K562 (cell line): ENCODE measurements around the gene FRMPD2. TPM values are rescaled to one million over a fixed set of nuclear protein-coding genes. Genes with fewer than 3 reads are reported as not detected.
A peak's percentile ranks its signal among the peaks of the same experiment; 100 is the strongest.

Experiments
- ATAC-seq: fragments of 200-7000 bp; cut with Tn5 transposase; 3 replicates; pipeline ENCODE4 v1.9.1; 2020; ENCODE audit warnings: moderate library complexity
- BruUV-seq: library from RNA; stranded (reverse); fragments of 400-500 nt; replicated peaks from 2 replicates; lab custom pipeline; 2021; lab: Mats Ljungman, UMichigan
- CTCF ChIA-PET: fragments of 300-600 bp; formaldehyde crosslinking; extraction: SDS; loops from one replicate; lab custom pipeline; 2021; ENCODE audit warnings: low intra/inter-chr PET ratio; lab: Yijun Ruan, JAX
- POLR2A ChIA-PET: fragments of 300-600, 350-650 bp; sonication (Branson Sonifier 250); formaldehyde crosslinking; extraction: SDS; loops from one replicate; lab custom pipeline; 2021; ENCODE audit warnings: antibody characterized with exemption, inconsistent platforms; lab: Yijun Ruan, JAX
- DNase-seq, 4 experiments: peaks; one replicate each; pipeline versions ENCODE4 v3.0.0 to v3.0.0-alpha.2; 2011 to 2018; ENCODE audit warnings: low spot score in 3 of 4, mixed read lengths in 3 of 4; ENCODE audit errors: extremely low read depth in 1 of 4
- FAIRE-seq: peaks from 2 replicates; lab custom pipeline; 2011; peaks lifted over from hg19 to GRCh38; lab: Jason Lieb, UNC
- H2AFZ ChIP-seq: 2 replicates; pipeline ENCODE4 v1.6.0; 2011; ENCODE audit warnings: low read depth, low read length, control low read depth, inconsistent platforms
- H3K27ac ChIP-seq: fragments of 200-600 bp; 3 replicates; pipeline ENCODE4 v1.8.0; 2011; ENCODE audit warnings: low read depth, mild to moderate bottlenecking, control low read depth, inconsistent platforms, low read length, moderate library complexity, mixed read lengths; ENCODE audit errors: extremely low read depth
- H3K27me3 ChIP-seq, 2 experiments: fragments of 300-600 bp in 1 of 2; 2 replicates in 1 of 2; 3 replicates in 1 of 2; pipeline versions ENCODE4 v1.6.0 to v1.8.0; 2011; ENCODE audit warnings: inconsistent platforms in 2 of 2, low read length in 2 of 2, mild to moderate bottlenecking in 1 of 2, mixed read lengths in 1 of 2, moderate library complexity in 1 of 2; ENCODE audit not compliant: control insufficient read depth in 2 of 2, insufficient read depth in 2 of 2
- H3K36me3 ChIP-seq: fragments of 300-600 bp; 3 replicates; pipeline ENCODE4 v1.8.0; 2011; ENCODE audit warnings: mild to moderate bottlenecking, low read length, inconsistent platforms; ENCODE audit not compliant: control insufficient read depth, insufficient read depth
- H3K4me1 ChIP-seq, 2 experiments: fragments of 200-600 bp in 1 of 2; replicated peaks in 1 of 2; 2 replicates in 1 of 2; 3 replicates in 1 of 2; pipeline versions ENCODE4 v1.5.1 to v1.8.0; 2011; ENCODE audit warnings: inconsistent platforms in 2 of 2, low read length in 2 of 2, mild to moderate bottlenecking in 1 of 2, mixed read lengths in 1 of 2, moderate library complexity in 1 of 2; ENCODE audit not compliant: control insufficient read depth in 2 of 2, insufficient read depth in 2 of 2
- H3K4me2 ChIP-seq: 2 replicates; pipeline ENCODE4 v1.6.1; 2011; ENCODE audit warnings: low read length, control low read depth, inconsistent platforms, mixed read lengths; ENCODE audit not compliant: insufficient read depth
- H3K4me3 ChIP-seq: fragments of 200-600 bp; sonication (generic), shearing (Covaris generic); 2 replicates; pipeline ENCODE4 v1.5.1; 2016; ENCODE audit warnings: control low read depth, inconsistent platforms
- H3K79me2 ChIP-seq: fragments of 200-600 bp; 3 replicates; pipeline ENCODE4 v1.8.0; 2011; ENCODE audit warnings: low read length, inconsistent platforms; ENCODE audit not compliant: control insufficient read depth, insufficient read depth
- H3K9ac ChIP-seq, 2 experiments: 2 replicates each; pipeline versions ENCODE4 v1.6.0 to v1.6.1; 2011; ENCODE audit warnings: low read depth in 2 of 2, low read length in 2 of 2, control low read depth in 1 of 2, inconsistent platforms in 1 of 2, mild to moderate bottlenecking in 1 of 2, mixed read lengths in 1 of 2; ENCODE audit not compliant: insufficient read depth in 1 of 2
- H3K9me1 ChIP-seq: one replicate; pipeline ENCODE4 v1.6.0; 2011; ENCODE audit warnings: inconsistent platforms, mild to moderate bottlenecking, low read length, moderate library complexity; ENCODE audit not compliant: control insufficient read depth, insufficient read depth
- H3K9me3 ChIP-seq: replicated peaks from 2 replicates; pipeline ENCODE4 v1.5.1; 2011; ENCODE audit warnings: low read depth, low read length, inconsistent platforms; ENCODE audit not compliant: control insufficient read depth, insufficient read depth
- H4K20me1 ChIP-seq: replicated peaks from 2 replicates; pipeline ENCODE4 v1.6.1; 2011; ENCODE audit warnings: low read length, inconsistent platforms, mixed read lengths; ENCODE audit not compliant: control insufficient read depth, insufficient read depth
- CBFA2T3 ChIP-seq: fragments of 450-650 bp; IDR thresholded peaks from 2 replicates; pipeline ENCODE4 v1.6.1; 2017
- DPF2 ChIP-seq: fragments of 450-650 bp; IDR thresholded peaks from 2 replicates; pipeline ENCODE4 v1.6.1; 2016
- FOXJ3 ChIP-seq: sonication (generic); formaldehyde crosslinking; IDR thresholded peaks from 2 replicates; pipeline ENCODE4 v1.4.0; 2020; ENCODE audit warnings: mild to moderate bottlenecking, missing genetic modification reagents
- HDAC8 ChIP-seq: fragments of 450-650 bp; IDR thresholded peaks from 2 replicates; pipeline ENCODE4 v1.6.1; 2016; ENCODE audit warnings: mild to moderate bottlenecking, missing genetic modification characterization, moderate library complexity, missing compliant biosample characterization
- IRF2 ChIP-seq: sonication (generic); formaldehyde crosslinking; IDR thresholded peaks from 2 replicates; pipeline ENCODE4 v1.8.1; 2022; ENCODE audit warnings: mild to moderate bottlenecking, missing genetic modification reagents
- KAT7 ChIP-seq: sonication (generic); formaldehyde crosslinking; IDR thresholded peaks from 2 replicates; pipeline ENCODE4 v1.8.0; 2022; ENCODE audit warnings: missing genetic modification reagents, mild to moderate bottlenecking, borderline replicate concordance
- POLR3G ChIP-seq: IDR thresholded peaks from 2 replicates; pipeline ENCODE4 v1.6.1; 2011; ENCODE audit not compliant: insufficient read length, insufficient replicate concordance; ENCODE audit errors: extremely low read depth
- RBM25 ChIP-seq: fragments of 200-400 bp; formaldehyde crosslinking; IDR thresholded peaks from 2 replicates; pipeline ENCODE4 v1.6.1; 2018; ENCODE audit warnings: low read length, low read depth, moderate library complexity; ENCODE audit not compliant: severe bottlenecking
- SRSF3 ChIP-seq: fragments of 200-400 bp; formaldehyde crosslinking; IDR thresholded peaks from 2 replicates; pipeline ENCODE4 v1.6.1; 2016; ENCODE audit warnings: mild to moderate bottlenecking, low read length, moderate library complexity; ENCODE audit not compliant: insufficient read depth
- ZFP36 ChIP-seq: fragments of 150-350 bp; IDR thresholded peaks from 2 replicates; pipeline ENCODE4 v1.6.1; 2018; ENCODE audit warnings: low read length, low read depth; ENCODE audit not compliant: partially characterized antibody
- ZNF253 ChIP-seq: fragments of 250-450 bp; sonication (Bioruptor Pico); conservative IDR thresholded peaks from 2 replicates; pipeline ENCODE4 v1.6.1; 2021; ENCODE audit warnings: mild to moderate bottlenecking
- WGBS: fragments of 100-300 bp; shearing (Covaris generic); methylation state at CpG from one replicate; pipeline ENCODE4 v1.1.6; 2016; ENCODE audit warnings: low coverage, mixed read lengths; ENCODE audit not compliant: insufficient coverage; ENCODE audit errors: missing lambda C conversion rate; 5-methylcytosine and 5-hydroxymethylcytosine counted together
- in situ Hi-C: fragments of 300-500 bp; cut with MboI; formaldehyde crosslinking; loops from 4 replicates; pipeline ENCODE4 v1.15.0; 2018; ENCODE audit warnings: inconsistent platforms, mixed read lengths
- intact Hi-C: fragments of 100-400 bp; cut with micrococcal nuclease; formaldehyde crosslinking; loops from 2 replicates; pipeline ENCODE4 v1.14.2; 2022
- polyA plus RNA-seq, 8 experiments: library from polyadenylated mRNA; depleted of rRNA in 4 of 8; stranded (reverse) in 5 of 8; unstranded in 3 of 8; fragments of >200 nt; fragmentation: Nextera tagmentation in 2 of 8; fragmentation: Illumina TruSeq in 1 of 8; extraction: Ambion mirVana in 2 of 8; extraction: Trizol in 1 of 8; gene quantifications; 2 replicates each; pipeline versions ENCODE4 v1.2.1 to v1.2.3, GENCODE V29; 2011 to 2014; ENCODE audit warnings: inconsistent platforms in 1 of 8, missing spikeins in 1 of 8
- total RNA-seq, 7 experiments: library from RNA; depleted of rRNA in 6 of 7; stranded (reverse); fragments of >200 nt in 6 of 7; fragmentation: Illumina TruSeq in 2 of 7; extraction: Trizol in 2 of 7; gene quantifications; 2 replicates each; pipeline versions ENCODE4 v1.2.1 to v1.2.3, GENCODE V29; 2011 to 2021; ENCODE audit warnings: low replicate concordance in 1 of 7
- TF ChIP-seq, protein P1 (sequence below): sonication (generic); formaldehyde crosslinking; IDR thresholded peaks from 2 replicates; pipeline ENCODE4 v1.9.0; 2022; ENCODE audit warnings: mild to moderate bottlenecking, missing genetic modification reagents
- TF ChIP-seq, protein P2 (sequence below): sonication (generic); formaldehyde crosslinking; IDR thresholded peaks from 2 replicates; pipeline ENCODE4 v1.5.0; 2020; ENCODE audit warnings: missing genetic modification reagents

Gene FRMPD2
- total and polyA plus RNA-seq, 9 of the 15 experiments (the other 6 are each of a cell fraction or from before 2014, with no cell fraction given): 0.12 to 0.95 (median 0.33) TPM

DNA sequence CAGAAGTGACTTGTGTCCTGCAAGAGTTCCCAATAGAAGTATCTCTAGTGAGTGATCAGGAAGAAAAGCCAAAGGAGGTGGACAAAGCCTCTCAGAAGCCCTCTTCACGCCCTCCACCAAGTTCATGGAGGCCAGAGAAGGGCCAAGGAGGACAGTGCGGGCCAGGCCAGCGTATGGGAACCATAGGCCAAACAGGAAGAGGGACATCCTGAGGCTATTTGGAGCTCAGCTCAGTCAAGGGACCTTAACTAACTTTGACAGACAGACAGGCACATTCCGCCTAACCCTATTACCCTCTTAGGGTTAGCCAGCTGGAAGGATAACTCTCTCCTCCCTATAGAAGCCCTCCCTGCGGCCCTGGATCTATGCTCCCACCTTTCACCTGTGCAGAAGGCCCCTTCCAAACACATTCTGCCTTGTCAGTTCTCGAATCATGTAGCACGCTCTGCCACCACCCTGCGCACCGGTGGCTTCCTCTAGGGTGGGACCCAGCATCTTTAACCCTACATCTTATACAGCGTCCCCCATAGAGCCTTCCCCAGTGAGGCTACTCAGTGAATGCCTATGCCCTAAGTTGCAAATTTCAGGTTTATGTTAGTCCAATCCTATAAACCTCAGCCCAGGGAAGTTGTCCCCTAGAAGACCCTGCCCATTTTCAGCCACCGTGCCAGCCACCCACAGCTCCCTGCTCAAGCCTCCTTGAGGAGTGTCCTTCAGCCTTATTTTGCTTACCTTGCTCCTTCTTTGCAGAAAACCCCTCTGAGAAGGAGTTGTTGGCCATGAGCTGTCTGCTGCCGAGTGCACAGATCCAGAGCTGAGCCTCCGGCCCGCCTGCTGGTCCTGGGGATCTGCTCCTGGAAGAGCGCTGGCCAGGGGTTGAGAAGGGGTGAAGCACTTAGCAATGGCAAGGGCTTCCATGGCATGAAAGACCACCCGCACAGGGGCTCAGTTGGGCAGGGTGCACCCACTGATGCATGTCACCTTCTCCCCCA is 36.9 kb downstream of the FRMPD2 start:
- in situ Hi-C loops: no loop called here
- ChIA-PET CTCF (no interaction called here), POLR2A (no interaction called here)
- Histone ChIP-seq H3K4me3 (no peak overlapping the region), H3K36me3 (no peaks in the 10 kb centered on the region), H3K4me2 (no peak overlapping the region), H3K4me1 (no peaks in the 10 kb centered on the region), H3K27me3 (peaks cover 14 to 56% of the 10 kb centered on the region in 2 experiments), H3K9ac (no peak overlapping the region), H3K9me3 (no peaks in the 10 kb centered on the region), H2AFZ (no peak overlapping the region), H4K20me1 (0 out of 2 replicates have a peak, but pooled peaks cover 4% of the 10 kb centered on the region), H3K79me2 (no peaks in the 10 kb centered on the region), H3K27ac (no peak overlapping the region), H3K9me1 (no peaks in the 10 kb centered on the region)
- peak; percentile 3 for TF ChIP-seq RBM25
- no peak for TF ChIP-seq ZFP36
- 3% methylated on average over 16 of the region's 16 CpGs for WGBS
- intact Hi-C loops: no loop called here
- FAIRE-seq: no peak
- ATAC-seq: no peak
- no peak for DNase-seq
- no TSS peak for BruUV-seq

DNA sequence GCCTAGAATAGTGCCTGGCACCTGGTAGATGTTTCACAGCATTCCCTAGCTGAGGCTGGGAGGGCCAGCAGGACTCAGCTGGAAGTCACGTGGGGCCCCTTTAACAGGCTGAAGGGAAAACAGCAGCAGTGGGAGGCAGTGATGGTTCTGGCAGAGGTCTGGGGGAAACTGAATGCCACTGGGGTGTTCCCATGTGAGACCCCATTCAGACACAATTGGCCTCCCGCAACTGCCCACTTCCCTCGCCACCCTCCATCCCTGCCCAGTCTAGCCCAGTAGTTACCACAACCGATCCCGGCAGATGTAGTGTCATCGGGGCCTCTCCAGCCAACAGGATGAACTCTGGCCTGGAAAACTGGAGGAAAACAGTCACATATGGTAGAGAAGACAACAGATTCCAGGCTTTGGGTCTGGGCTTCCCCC is 38.3 kb downstream of the FRMPD2 start:
- Histone ChIP-seq H4K20me1 (no peaks in the 10 kb centered on the region), H3K9me1 (no peaks in the 10 kb centered on the region), H2AFZ (no peak overlapping the region), H3K79me2 (no peaks in the 10 kb centered on the region), H3K9me3 (no peaks in the 10 kb centered on the region), H3K4me1 (no peaks in the 10 kb centered on the region), H3K4me2 (no peak overlapping the region), H3K9ac (no peak overlapping the region), H3K27me3 (peaks cover 3 to 48% of the 10 kb centered on the region in 2 experiments), H3K36me3 (no peaks in the 10 kb centered on the region), H3K4me3 (no peak overlapping the region), H3K27ac (no peak overlapping the region)
- FAIRE-seq: no peak
- under 1% methylated on average over 6 of the region's 6 CpGs for WGBS
- intact Hi-C loops: no loop called here
- BruUV-seq: no TSS peak
- no peak for DNase-seq
- in situ Hi-C loops: no loop called here
- no peak for ATAC-seq
- CTCF ChIA-PET: no interaction called here
- POLR2A ChIA-PET: interaction anchor here (0.7 kb wide), 1 partner anchor 39 kb away, joined by 3 read pairs; no protein-coding TSS in a partner anchor
- TF ChIP-seq DPF2: no peak
- no peak for TF ChIP-seq HDAC8 (tag)
- TF ChIP-seq, protein P1, sequence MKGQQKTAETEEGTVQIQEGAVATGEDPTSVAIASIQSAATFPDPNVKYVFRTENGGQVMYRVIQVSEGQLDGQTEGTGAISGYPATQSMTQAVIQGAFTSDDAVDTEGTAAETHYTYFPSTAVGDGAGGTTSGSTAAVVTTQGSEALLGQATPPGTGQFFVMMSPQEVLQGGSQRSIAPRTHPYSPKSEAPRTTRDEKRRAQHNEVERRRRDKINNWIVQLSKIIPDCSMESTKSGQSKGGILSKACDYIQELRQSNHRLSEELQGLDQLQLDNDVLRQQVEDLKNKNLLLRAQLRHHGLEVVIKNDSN (CRISPR knock-in tag): peak; percentile 44; the same call in 1 of the 2 replicates
- TF ChIP-seq, protein P2, sequence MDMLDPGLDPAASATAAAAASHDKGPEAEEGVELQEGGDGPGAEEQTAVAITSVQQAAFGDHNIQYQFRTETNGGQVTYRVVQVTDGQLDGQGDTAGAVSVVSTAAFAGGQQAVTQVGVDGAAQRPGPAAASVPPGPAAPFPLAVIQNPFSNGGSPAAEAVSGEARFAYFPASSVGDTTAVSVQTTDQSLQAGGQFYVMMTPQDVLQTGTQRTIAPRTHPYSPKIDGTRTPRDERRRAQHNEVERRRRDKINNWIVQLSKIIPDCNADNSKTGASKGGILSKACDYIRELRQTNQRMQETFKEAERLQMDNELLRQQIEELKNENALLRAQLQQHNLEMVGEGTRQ: peak; percentile 56
- no peak for TF ChIP-seq ZNF253 (CRISPR knock-in tag)
- no peak for TF ChIP-seq POLR3G
- no peak for TF ChIP-seq FOXJ3 (CRISPR knock-in tag)
- no peak for TF ChIP-seq SRSF3
- TF ChIP-seq CBFA2T3: no peak
- no peak for TF ChIP-seq KAT7 (CRISPR knock-in tag)
- TF ChIP-seq IRF2 (CRISPR knock-in tag): no peak
